Fibroblast of skin of abdomen (primary cell): ENCODE data around the gene YAP1.

Experiments used
- DNase-seq: peaks from one replicate; pipeline ENCODE4 v3.0.0-alpha.2; 2013

YAP1 gene

GRCh38 chr11:102202972-102203371 is 92.7 kb downstream of the YAP1 start:
- DNase-seq = no peak

GRCh38 chr11:102204174-102204573 is 93.9 kb downstream of the YAP1 start:
- DNase-seq = no peak

GRCh38 chr11:102205805-102206204 is 95.6 kb downstream of the YAP1 start:
- DNase-seq = no peak

GRCh38 chr11:102208835-102209234 is 98.6 kb downstream of the YAP1 start:
- no peak for DNase-seq

- DNase-seq = no peak
Measured at GRCh38 chr11:102214623-102215022, 104.4 kb downstream of the YAP1 start.

- no peak for DNase-seq
Measured at GRCh38 chr11:102216433-102217075, 106.3 kb downstream of the YAP1 start.

GRCh38 chr11:102220728-102221467 is 110.7 kb downstream of the YAP1 start:
- peak; percentile 73 for DNase-seq

- peak; percentile 45 for DNase-seq
Measured at GRCh38 chr11:102223859-102224258, 113.6 kb downstream of the YAP1 start.

- DNase-seq = peak; percentile 93
Measured at GRCh38 chr11:102225689-102226568, 115.7 kb downstream of the YAP1 start.

- DNase-seq = peak; percentile 71
Measured at GRCh38 chr11:102226702-102227490, 116.6 kb downstream of the YAP1 start.

GRCh38 chr11:102229510-102230123 is 119.4 kb downstream of the YAP1 start:
- DNase-seq = no peak

- no peak for DNase-seq
Measured at GRCh38 chr11:102230186-102230585, 119.9 kb downstream of the YAP1 start.

GRCh38 chr11:102230911-102231310 is 120.7 kb downstream of the YAP1 start:
- DNase-seq = no peak

- DNase-seq = peak; percentile 54
Measured at GRCh38 chr11:102234779-102235439, 124.7 kb downstream of the YAP1 start.

GRCh38 chr11:102237096-102237735 is 127.0 kb downstream of the YAP1 start:
- peak; percentile 78 for DNase-seq

GRCh38 chr11:102238391-102238821 is 128.2 kb downstream of the YAP1 start:
- DNase-seq = no peak

GRCh38 chr11:102239448-102239847 is 129.2 kb downstream of the YAP1 start:
- no peak for DNase-seq

GRCh38 chr11:102239911-102240310 is 129.7 kb downstream of the YAP1 start:
- DNase-seq = no peak

- DNase-seq = peak; percentile 71
Measured at GRCh38 chr11:102240502-102240901, 130.3 kb downstream of the YAP1 start.

- peak; percentile 45 for DNase-seq
Measured at GRCh38 chr11:102241026-102241425, 130.8 kb downstream of the YAP1 start.

GRCh38 chr11:102243399-102243884 is 133.2 kb downstream of the YAP1 start:
- DNase-seq = no peak
